HK-2 (cell line): ENCODE measurements around the gene ABCA2.
"Not testable (repeated sequence)": the region's sequence is repeated elsewhere in the genome, so short reads cannot be mapped to it uniquely, and the experiment has no call there.

Experiments used
- DNase-seq: peaks from one replicate; pipeline ENCODE4 v3.0.0-alpha.2; 2018; ENCODE audit not compliant: unreplicated experiment

Gene ABCA2

DNA sequence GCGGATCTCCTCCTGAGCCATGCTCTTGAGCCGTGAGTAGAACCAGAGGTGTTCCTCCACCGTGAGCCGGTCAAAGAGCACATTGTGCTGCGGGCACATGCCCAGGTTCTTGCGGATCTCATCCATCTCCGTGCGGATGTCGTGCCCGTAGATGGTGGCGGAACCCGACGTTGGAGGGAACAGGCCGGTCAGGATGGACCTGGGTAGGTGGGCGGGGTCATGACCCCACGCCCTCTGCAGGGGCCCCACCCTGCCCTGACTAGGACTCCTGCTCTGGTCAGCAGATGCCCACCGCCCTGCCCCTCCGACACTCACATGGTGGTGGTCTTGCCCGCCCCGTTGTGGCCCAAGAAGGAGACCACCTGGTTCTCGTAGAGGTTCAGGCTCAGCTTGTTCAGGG is 12.1 kb downstream of the ABCA2 start:
- no peak for DNase-seq

- no peak for DNase-seq
These were observed 12.5 kb downstream of the ABCA2 start for GRCh38 chr9:137015540-137015930.

- DNase-seq: no peak
These were observed 13.1 kb downstream of the ABCA2 start for GRCh38 chr9:137014776-137015539.

- no peak for DNase-seq
These were observed 13.9 kb downstream of the ABCA2 start for GRCh38 chr9:137014166-137014565.

GRCh38 chr9:137013571-137013940 is 14.5 kb downstream of the ABCA2 start:
- DNase-seq: no peak

- no peak for DNase-seq
These were observed 15.1 kb downstream of the ABCA2 start for GRCh38 chr9:137012694-137013570.

- DNase-seq: no peak
These were observed 15.9 kb downstream of the ABCA2 start for GRCh38 chr9:137011907-137012675.

DNA sequence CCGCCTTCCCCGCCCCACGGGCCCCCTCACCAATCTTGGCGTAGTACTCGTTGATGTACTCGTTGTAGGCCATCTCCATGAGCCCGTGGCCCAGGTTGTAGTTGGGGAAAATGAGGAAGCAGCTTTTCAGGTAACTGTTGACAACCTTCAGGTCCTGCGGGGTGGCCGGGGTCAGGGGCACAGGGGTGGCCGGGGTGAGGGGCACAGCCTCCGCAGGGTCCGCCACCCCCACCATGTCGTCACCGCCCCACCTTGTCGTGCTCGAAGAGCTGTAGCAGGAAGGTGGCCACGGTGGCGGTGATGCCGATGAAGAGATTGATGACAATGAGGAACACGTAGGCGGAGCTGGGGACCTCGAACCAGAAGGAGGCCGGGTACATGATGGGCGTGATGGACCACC is 16.9 kb downstream of the ABCA2 start:
- DNase-seq: no peak

DNA sequence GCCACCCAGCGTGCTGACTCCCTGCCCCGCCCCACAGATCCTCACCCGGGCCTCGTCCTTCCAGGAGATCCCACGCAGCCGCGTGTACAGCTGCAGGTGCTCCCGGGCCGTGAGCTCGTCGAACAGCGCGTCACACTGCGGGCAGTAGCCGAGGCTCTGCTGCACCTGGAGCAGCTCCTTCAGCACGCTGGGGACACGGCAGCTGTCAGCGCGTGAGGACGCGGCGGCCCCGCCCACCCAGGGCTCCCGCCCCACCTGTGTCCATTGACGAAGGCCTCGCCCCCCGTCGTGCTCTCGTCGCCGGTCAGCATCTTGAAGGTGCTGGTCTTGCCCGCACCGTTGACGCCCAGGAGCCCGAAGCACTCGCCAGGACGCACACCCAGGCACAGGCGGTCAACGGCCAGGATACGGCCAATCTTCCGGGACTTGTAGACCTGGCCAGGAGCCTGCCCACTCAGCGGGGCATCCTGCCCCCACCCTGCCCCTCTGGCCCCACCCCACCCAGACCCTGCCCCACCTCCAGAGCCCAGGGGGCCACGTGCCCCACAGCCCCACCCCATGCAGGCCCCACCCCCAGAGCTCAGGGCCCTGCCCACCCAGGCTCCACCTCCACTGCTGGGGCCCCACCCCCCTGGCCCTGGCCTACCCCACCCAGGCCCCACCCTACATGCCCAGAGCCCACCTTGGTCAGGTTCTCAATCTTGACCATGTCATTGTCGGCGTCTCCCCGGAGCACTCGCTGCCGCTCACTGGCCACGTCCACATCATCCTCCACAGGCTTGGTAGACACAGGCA is 17.9 kb downstream of the ABCA2 start:
- DNase-seq: no peak

DNA sequence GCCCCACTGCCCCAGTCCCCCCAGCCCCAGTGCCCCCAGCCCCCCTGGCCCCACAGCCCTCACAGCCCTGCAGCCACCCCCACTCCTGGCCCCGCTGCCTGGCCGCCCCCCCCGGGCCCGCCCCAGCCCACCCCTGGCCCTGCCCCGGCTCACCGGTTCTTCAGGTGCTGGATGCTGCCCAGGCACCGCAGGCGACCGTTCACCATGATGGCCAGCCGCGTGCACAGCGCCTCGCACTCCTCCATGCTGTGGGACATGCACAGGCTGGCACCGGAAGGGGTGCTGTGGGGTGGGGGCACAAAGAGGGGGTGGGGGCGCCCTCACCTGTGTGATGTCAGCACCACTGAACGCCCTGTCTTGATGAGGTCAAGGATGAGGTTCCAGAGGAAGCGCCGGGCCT is 18.8 kb downstream of the ABCA2 start:
- no peak for DNase-seq

- no peak for DNase-seq
These were observed 19.7 kb downstream of the ABCA2 start for GRCh38 chr9:137008312-137008711.

GRCh38 chr9:137007816-137008270 is 20.2 kb downstream of the ABCA2 start:
- no peak for DNase-seq

GRCh38 chr9:137007108-137007815 is 20.8 kb downstream of the ABCA2 start:
- DNase-seq: no peak

DNA sequence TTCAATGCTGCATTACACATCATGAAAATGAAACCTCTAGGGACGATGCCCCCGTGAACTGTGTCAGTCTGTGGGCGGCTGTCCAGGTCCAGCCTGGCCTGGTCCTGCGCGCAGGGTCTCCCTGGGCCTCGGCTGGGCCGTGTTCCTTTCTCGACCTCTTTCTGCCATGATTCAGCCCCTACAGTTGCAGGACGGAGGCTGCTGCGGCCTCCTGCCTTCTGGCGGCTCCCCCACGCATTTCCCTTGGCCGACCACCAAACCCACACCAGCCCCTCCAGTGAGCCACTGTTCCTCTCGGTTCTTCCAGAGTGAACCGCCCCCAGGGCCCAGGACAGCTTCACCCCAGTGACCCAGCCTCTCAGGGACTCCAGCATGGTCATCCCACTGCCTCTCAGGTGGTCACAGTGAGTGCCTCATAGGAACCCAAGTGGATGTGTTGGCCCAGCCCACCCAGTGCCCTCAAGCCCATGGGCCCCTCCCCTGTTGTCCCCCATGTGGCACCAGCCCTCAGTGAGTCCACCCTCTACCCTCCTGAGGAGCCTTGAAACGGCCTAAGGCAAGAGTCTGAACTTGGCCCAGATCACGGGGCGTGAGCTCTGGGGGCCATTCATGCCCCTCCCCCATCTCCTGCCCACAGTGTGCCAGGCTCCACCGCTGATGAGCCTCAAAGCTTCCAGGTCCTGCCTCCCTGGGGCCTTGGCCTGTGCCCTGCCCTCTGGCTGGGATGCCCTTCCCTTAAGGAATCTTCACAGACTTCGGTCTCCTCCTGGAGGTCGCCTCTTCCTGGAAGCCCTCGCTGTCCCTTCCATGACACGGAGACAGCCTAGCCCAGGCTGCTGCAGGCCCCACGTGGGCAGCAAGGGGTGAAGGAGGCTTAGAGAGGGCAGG is 21.7 kb downstream of the ABCA2 start:
- DNase-seq: no peak

DNA sequence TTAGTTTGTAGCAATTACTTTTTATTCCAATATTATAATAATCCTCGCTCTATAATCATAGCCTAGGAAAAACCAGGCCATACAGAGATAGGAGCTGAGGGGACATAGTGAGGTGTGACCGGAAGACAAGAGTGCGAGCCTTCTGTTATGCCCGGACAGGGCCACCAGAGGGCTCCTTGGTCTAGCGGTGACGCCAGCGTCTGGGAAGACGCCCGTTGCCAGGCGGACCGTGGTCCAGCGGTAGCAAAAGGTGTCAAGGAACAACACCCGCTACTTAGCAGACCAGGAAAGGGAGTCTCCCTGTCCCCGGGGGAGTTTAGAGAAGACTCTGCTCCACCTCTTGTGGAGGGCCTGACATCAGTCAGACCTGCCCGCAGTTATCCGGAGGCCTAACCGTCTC is 23.8 kb downstream of the ABCA2 start:
- not testable (repeated sequence) for DNase-seq

DNA sequence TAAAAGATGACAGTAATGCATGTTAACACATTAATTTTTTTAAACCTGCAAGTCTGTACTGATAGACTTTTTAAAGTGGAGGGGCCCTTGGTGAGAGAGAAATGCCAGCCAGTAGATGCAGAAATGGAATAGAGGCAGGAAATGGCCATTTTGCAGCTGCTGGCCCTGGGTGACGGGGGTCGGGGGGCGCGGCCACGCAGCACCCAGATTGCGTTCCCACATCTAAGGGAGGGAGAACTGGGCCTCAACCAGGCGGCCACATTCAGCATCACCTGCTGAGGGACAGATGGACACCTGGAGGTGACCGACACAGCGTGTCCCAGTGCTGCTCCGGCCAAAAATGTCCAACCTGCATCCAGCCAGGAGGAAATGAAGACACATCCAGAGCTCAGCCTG is 25.4 kb downstream of the ABCA2 start:
- no peak for DNase-seq

DNA sequence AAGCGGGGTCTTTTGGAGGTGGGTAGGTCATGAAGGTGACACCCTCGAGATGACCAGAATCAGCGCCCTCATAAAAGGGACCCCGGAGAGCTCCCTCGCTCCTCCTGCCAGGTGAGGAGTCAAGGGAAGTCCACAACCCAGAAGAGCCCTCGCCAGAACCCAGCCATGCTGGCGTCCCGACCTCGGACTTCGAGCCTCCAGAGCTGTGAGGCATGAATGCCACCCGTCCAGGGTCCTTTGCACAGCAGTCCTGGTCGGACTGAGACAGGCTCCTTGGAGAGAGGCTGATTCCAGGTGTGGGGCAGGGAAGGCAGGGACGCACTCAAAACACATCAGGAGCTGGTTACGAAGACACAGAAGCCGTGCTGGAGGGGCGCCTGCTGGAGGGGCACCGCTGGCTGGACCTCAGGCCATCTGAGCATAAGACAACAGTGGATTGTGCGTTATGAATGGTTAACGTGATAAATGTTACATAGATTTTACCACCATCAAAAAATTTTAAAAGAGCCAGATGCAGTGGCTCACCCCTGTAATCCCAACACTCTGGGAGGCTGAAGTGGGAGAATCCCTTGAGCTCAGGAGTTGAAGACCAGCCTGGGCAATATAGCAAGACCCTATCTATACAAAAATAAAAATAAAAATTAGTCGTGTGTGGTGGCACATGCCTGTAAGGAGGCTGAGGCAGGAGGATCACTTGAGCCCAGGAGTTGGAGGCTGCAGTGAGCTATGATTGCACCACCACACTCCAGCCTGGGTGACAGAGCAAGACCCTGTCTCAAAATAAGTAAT is 26.0 kb downstream of the ABCA2 start:
- DNase-seq: no peak

GRCh38 chr9:137000177-137000930 is 27.7 kb downstream of the ABCA2 start:
- no peak for DNase-seq
